ENCODE data around the gene CRIP2.

The CRIP2 gene

DNA sequence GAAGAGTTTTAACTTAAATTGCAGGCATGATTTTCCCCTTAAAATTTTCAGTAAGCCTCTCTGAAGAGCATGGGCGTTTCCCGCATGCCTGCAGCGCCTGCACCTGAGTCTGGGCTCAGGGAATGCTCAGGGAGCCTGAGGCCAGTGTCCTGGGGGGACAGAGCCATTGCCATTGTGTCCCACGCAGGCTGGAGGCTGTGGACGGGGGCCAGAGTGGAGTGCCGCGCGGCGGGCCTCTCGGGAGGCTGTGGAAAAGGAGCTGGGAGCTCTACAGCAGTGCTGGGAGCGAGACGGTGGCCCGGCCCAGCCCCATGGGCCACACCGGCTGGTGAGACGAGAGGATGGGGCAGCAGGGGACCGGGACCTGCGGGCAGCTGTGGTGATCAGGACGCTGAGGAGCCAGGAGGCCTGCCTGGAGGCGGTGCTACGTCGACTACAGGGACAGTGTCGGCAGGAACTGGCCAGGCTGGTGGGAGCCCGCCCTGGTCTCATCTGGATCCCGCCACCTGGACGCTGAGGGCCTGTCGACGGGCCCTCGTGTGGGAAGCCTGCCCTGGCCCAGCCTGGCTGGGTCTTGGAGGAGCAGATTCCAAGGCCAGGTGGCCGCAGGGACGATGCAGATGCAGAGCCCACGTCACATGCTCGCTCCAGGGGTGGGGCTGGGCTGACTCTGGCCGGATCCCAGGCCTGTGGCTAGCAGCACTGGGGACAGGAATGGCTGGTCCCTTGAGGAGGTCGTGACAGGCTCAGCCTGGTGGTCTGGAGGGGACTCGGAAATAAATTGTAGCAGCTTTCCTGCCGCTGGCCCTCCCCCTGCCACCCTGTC is 24.0 kb downstream of the CRIP2 start:
- peak; percentile 78 for DNase-seq (ENCODE audit: low spot score)

DNA sequence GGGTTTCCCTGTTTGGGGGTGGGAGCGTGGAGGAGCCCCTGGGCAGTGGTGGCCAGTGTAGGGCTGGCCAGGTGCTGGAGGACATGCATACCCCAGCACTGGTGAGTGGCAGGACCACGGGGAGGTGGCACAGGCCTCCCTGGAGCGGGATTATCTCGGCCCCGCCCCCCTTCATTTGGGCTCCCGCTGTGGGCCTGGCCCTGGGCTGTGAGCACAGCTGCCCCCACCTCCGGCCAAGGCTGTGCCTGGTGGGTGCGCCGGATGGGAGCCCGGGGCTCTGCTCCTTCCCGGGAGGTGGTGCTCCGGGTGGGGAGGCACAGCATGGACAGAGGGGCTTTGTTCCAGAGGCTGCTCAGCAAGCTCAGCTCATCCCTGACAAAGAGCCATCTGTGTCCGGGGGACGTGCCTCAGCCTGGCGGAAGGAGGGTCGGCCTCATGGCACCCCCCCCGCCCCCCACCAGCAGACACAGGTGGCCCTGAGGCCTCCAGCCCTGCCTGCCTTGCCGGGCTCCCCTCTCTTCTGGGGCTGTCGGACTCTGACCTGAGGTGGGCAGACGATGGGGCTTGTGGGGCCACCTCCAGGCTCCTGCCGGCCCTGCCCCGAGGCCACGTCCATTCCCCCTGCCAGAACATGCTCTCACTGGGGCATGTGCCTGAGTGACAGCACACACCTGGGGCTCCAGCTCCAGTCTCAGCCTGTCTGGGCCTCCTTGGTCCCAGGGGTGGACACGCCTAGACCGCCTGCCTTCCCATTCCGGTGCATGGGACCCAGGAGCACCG is 24.8 kb downstream of the CRIP2 start:
- DNase-seq (ENCODE audit: low spot score), result peak; percentile 97

DNA sequence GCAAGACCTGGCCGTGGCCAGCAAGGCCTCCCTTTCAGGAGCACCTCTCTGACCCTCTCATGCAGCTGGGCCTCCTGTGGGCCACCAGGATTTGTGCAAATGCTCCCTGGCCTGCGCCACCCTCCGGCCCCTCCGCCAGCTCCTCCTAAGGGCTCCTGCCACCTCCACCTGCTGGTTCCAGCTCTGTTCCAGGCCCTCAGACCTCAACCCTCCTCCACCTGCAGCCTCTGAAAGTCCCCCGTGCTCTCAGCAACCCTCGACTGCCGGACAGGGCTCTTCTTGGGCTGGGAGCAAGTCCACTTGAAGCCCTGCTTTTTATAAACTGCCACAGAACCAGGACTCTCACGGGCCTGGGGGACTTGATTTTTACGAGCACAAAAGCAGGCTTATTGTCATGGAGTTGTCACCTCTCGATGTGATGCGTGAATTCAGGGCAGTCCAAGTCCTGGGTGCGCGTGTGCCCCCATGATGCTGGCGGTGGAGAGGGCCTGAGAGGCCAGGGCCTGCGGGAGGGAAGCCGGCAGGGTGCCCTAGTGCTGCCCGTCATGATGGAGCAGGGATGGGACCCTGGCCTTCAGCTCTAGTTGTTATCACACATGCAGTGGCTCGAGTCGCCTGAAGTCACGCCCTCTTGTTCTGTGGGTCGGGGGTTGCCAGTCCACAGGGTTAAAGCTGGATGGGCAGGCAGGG is 25.6 kb downstream of the CRIP2 start:
- DNase-seq (ENCODE audit: low spot score), result peak; percentile 42

- no peak for DNase-seq (ENCODE audit: low spot score)
Measured at GRCh38 chr14:105500726-105501101, 26.1 kb downstream of the CRIP2 start.

- no peak for DNase-seq (ENCODE audit: low spot score)
Measured at GRCh38 chr14:105501504-105502291, 27.1 kb downstream of the CRIP2 start.

DNA sequence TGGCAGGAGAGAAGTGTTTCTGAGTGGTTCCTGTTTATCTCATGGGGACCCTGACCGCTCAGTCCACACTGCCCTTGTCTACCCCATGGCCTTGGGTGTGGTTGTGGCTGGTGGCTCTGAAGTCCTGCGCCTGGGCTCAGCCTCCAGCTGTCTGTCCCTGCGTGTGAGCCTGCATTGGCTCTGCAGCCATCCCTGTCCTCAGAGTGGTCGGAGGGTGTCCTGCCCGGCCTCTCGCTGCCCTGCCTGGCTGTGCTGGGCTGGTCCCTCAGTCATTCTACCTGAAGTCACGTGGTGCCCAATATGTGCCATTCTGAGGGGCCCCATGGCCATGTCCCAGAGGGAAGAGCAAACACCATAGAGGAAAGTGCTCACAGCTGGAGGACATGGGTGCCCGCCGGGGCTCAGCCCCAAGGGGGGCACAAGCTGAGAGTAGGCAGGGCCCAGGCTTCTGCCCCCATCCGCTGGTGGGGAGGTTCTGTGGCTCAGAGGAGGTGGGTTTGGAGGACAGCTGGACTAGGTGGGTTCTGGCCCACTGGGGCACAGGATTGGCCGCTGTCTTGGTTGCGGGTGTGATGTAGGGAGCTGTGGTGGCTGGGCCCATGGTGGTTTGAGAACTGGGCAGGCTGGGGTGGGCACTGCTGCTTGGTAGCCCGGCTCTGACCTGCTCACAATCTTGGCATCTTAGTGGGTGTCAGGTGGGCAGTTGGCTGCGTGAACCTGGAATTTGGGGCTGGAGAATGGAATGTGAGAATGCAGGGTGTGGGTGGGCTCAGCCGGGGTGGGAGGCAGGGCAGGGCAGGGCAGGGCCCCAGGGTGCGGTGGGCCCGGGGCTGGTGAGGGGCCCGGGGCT is 28.1 kb downstream of the CRIP2 start:
- no peak for DNase-seq (ENCODE audit: low spot score)

- no peak for DNase-seq (ENCODE audit: low spot score)
Measured at GRCh38 chr14:105503296-105503640, 28.6 kb downstream of the CRIP2 start.

GRCh38 chr14:105503935-105504692 is 29.5 kb downstream of the CRIP2 start:
- DNase-seq (ENCODE audit: low spot score), result no peak

DNA sequence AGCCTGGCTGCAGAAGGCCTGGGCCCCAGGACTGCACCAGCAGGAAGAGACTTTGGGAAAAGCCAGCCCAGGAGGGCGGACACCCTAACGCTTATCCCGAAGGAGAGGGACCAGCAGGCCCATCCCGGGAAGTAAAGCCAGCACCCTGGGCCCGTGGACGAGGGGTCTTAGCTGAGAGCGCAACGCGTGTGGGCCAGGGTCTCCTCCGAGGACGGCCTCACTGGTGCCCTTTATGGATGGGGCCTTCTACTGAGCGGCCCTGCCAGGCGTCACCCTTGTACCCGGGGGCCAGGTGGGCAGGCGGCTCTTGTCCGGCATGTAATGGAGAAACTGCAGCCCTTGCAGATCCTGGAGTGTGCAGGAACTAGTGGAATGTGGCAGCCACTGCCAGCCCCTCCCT is 30.5 kb downstream of the CRIP2 start:
- DNase-seq (ENCODE audit: low spot score), result no peak

DNA sequence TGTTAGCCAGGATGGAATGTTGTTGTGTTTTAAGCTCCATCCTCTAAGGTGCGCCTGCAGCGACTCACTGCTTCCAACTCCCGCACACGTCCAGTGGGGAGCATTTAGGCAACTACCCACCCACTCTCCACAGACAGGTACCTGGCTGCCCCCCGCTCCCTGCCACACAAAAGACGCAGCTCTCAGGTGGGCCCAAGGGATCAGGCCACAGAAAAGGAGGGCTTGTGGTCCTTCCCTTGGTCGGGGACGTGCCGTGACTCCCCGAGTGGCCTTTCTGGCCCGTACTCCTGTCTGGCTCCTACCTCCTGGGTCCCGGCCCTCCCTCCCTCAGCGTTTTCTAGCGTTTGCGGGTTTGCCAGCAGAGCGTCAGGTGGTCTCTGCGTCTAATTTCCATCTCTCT is 32.6 kb downstream of the CRIP2 start:
- DNase-seq (ENCODE audit: low spot score), result no peak

- DNase-seq (ENCODE audit: low spot score), result no peak
Measured at GRCh38 chr14:105508069-105508468, 33.4 kb downstream of the CRIP2 start.

- no peak for DNase-seq (ENCODE audit: low spot score)
Measured at GRCh38 chr14:105508601-105509000, 34.0 kb downstream of the CRIP2 start.

DNA sequence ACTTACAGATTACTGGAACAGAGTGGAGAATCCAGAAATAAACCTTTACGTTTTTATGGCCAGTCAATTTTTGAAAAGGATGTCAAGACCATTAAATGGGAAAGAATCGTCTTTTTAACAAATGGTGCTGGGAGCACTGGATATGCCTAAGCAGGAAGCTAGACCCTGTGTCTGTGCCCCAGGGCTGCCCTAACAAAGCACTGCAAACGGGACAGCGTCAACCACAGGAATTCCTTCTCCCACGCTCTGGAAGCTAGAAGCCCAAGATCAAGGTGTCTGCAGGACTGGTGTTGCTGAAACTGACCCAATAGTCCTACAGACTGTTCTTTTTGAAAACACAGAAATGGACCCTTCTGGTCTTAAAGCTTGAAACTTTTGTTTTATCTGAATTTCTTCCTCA is 42.5 kb downstream of the CRIP2 start:
- DNase-seq (ENCODE audit: low spot score), result no peak

DNA sequence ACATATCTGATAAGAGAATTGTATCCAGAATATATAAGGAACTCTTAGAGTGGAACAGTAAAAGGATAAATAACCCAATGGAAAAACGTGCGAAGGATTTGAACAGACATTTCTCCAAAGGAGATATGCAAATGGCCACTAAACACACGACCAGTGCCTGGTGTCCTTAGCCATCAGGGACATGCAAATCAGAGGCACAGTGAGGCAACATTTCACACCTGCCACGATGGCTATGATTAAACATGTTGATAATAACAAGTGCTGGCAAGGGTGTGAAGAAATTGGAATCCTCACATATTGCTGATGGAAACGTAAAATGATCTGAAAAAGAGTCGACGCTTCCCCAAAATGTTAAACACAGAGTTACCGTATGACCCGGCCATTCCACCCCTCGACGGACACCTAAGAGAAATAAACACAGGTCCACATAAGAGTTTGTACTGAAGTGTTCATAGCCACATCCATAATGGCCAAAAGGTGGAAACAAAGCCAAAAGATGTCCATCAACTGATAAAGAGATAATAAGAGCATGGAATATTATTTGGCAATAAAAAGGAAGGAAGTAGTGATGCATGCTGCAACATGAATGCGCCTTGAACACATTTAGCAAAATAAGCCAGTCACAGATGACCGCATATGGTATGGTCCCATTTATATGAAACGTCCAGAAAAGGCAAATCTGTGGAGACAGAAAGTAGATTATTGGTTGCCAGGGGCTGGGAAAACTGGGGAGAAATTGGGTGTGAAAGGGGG is 45.5 kb downstream of the CRIP2 start:
- no peak for DNase-seq (ENCODE audit: low spot score)

DNA sequence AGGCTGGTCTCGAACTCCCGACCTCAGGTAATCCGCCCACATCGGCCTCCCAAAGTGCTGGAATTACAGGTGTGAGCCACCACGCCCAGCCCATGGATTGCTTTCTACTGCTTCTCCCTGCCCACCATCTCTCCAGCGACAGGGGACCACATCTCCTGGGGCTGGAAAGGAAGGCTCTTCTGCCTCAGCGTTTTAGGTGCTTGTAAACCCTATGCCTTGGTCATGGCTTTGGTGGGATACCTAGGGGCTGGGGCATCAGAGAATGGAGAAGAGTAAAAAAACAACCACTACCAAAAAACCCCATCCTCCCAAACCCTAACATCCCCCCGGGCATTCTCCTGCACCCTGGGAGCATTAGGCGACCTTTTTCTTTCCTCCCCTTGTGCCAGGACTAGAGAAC is 50.7 kb downstream of the CRIP2 start:
- no peak for DNase-seq (ENCODE audit: low spot score)

DNA sequence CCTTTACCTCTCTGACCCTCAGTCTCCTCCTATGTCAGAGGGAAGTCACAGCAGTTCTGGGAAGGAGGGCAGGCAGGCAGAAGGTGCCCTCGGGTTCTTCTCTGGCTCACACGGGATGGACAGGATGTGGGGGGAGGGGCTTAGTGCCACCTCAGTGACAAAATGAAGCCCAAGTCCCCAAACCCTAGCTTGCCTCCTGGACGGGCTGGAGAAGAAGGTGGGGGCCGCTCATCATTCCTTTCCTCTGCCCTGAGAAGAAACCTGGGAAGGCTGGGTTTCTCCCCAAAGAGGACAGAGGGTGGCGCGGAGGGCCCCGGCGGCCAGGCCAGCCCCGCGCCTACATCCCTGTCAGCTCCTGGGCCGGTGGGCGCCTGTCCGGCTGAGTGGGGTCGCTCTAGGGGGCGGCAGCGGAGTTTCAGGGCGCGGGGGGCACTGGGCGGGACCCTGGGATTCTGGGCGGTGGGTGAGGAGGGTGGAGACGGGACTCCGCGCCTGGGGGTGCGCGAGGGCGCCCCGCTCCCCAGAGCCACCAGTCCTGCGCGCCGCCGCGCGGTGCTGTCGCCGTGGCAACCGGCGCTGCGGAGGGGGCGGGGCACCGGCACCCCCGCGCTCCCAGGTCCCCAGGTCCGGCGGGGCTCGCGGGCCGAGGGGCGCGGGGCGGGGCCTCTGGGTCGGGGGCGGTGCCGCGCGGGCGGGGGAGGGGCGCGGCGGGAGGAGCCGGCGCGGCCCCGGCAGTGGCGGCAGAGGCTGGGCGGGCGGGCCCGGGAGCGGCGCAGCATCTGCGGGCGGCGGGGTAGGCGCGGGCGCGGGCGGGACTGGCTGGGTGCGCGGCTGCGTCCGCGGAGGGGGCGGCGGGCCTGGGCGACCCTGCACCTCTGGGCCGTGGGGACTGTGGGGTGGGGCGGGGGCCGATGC is 51.5 kb downstream of the CRIP2 start, which contains the start of gene TMEM121:
TMEM121 (plus strand) TSS at position 723 of the 915 bp plus-strand sequence. CDS start 2,252 bp downstream, outside the sequence.
- DNase-seq (ENCODE audit: low spot score), result no peak

DNA sequence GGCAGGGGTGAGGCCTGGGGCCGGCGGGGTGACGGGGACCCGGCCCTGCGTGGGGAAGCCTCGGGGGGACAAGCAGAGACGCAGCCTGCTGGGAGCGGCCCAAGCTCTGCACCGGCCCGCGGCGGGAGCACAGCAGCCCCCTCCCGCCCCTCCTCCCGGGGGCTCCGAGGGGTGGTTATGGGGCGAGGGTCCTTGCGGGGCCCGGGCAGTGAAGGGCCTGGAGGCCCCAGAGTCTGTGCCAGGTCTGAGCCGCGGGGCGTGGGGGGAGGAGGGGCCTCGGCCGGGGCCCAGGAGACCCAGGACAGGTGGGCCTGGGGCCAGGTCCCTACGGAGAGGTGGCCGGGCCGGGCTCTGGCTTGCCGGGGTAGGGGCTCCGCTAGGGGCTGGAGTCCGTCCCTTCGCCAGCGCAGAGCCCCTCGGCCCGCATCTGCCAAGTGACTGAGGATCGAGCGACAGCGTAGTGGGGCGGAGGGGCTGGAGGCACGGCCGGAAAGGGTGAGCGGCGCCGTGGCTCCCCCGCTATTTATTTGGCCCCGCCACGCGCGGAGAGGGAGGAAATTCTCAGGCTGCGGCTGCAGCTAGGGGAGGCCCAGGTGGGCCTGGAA is 52.3 kb downstream of the CRIP2 start:
- DNase-seq (ENCODE audit: low spot score), result no peak

DNA sequence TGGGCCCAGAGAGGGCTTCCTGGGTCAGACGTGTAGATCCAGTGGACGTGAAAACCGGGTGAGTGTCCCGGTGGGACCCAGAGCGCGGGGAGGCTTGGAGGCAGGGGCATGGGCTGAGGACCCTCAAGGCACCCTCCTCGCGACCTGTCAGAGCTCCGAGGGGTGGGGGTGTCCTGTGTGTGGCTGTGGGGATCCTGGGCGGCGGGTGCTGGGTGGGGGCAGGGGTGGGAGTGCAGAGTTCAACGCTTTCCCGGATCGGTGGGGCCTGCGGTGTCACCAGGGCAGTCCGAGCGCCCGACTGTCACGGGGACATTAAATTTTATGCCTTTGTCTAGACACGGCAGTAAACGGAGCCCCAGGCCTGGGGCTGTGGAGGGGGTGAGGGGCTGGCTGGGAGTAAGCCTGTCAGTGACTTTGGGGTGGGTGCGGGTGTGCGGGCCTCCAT is 52.8 kb downstream of the CRIP2 start:
- no peak for DNase-seq (ENCODE audit: low spot score)

All from pons (tissue), 1 donor.